HG03064 (cell line): Measurements from ENCODE around the gene KCNMA1.

Experiments used
- ATAC-seq: cut with Tn5 transposase; IDR thresholded peaks from one replicate; pipeline ENCODE4 v1.9.1; 2021; ENCODE audit warnings: low read depth; ENCODE audit not compliant: unreplicated experiment

KCNMA1 gene

DNA sequence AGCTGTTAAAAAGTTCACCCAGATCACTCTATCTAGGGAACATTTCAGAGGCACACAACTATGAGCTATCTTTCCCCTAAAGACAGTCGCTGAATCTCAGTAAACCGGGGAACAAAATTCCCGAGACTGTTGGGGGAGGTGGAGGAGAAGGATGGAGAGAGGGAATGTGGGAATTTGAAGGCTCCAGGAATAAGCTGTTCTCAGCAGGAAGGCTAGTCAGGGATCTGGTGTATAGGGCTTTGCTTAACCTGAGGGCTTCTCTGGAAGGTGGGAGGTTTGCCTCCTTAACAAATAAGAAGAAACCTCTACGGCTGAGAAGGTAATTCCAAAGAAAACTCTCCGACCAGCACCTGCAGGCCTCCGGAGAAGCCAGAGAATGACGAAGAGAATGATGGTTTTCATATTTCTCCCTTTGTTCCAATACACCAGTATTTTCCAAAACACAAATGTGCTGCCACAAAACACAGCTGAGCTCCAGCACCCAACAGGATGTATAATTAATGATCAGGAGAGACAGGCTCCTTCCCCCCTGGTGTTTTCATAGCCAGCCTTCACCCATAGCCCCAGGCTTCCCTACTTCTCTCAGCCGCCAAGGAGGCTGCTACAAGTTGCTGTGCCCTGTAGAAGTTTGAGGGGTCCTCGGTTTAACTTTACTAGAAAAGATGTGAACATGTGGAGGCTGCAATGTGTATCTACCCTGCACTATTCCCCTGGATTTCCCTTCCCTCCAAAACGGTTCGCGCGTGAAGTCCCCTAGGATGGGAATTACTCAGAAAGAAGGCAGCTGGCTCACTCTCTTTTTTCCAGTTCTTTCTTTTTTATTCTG, 2.0 kb downstream of the KCNMA1 start:
- ATAC-seq: no peak

DNA sequence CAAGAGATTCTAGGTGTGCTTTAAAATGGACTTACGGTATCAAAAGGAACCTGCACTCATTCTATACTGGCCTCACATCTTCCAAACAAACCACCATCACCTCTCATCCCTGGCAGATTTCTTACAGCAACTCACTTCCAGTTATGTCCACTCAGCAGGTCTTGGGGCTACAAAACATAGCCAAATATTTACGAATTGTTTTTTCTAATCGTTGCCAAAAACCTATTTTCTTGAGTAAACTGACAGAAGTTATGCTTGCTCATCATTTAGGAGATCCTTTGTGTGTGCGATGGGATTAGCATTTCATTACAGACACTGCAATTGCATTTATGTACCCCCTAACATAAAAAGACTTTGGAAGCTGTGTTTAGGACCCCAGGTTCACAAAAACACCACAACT, 2.7 kb downstream of the KCNMA1 start:
- no peak for ATAC-seq

DNA sequence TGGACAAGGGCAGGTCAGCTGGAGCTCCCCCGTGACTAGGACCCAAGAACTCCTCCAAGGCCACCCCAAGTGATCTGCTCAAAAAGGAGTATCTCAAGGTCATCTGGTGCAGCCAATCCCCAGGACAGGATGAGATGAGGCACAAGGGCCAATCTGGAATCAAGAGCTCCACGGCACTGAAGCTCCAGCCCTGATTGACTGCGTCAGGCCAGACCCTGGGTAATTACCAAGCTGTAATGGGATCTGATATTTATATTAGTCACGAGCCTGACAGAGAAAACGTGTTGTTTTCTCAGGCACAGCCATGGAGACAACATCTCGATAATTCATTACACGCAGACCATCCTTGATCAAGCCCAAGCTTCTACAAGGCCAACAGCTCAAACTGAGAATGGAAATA, 4.2 kb downstream of the KCNMA1 start:
- no peak for ATAC-seq

DNA sequence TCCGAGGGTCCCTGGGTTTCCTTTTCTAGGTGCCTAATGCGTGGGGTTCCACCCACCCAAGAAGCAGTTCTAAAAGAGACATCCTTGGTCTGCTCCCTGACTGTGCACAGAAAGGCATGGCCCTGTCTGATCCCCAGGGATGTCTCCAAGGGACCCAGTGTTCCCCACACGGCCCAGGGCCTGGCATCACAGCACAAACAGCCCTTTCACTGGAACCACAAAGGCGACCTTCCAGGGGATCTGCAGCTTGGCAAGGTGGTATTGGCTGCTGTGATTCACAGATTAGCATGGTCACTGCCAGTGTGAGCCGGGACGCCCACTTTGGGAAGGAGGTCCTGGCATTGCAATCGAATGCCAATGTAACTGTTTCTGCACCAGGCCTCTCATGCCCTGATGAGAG, 6.4 kb downstream of the KCNMA1 start:
- no peak for ATAC-seq

DNA sequence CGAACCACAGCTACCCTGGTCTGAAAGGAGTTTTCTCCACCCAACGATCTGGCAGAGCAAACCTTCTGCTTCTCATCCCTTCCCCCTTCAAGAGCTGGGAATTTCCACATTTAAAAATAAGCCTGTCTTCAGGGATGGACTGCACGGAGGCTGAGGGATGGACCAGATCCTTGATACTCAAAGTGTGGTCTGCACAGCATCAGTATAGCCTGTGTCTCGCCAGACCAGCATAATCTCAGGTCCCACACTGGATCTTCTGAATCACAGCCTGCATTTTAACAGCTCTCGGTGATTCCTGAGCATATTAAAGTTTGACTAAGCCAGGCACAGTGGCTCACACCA, 7.1 kb downstream of the KCNMA1 start:
- ATAC-seq: no peak

DNA sequence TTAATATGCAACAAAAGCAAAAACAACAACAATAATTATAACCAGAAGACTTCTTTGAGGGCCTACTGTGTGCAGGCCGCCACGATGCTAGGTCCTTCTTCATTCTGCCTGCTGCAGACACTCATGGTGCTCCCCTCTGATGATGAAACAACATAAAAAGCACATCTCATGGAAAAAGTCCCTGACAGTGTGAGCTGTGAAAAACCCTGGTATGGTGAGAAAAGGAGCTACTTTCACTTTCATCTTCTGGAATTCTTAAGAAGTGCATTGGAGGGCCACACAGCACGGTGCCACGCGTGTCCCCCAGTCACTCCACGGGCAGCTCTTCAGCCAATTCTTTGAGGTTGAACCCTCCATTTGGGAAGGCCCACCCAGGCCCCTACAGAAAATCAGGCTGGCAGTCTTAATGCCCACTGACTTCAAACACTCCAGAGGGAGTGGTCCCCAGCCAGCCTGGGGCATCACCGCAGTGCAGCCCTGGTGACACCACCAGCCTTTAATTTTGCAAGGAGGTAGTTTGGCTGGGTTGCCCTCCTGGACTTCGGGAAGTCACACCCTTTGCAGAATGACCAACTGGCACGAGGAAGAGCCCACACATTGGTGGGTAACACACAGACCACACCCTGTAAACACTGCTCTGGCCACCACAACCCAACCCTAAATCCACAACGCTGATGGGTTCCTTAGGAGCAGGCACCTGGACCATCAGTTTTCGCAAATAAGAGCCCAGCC, 7.7 kb downstream of the KCNMA1 start:
- ATAC-seq: no peak

DNA sequence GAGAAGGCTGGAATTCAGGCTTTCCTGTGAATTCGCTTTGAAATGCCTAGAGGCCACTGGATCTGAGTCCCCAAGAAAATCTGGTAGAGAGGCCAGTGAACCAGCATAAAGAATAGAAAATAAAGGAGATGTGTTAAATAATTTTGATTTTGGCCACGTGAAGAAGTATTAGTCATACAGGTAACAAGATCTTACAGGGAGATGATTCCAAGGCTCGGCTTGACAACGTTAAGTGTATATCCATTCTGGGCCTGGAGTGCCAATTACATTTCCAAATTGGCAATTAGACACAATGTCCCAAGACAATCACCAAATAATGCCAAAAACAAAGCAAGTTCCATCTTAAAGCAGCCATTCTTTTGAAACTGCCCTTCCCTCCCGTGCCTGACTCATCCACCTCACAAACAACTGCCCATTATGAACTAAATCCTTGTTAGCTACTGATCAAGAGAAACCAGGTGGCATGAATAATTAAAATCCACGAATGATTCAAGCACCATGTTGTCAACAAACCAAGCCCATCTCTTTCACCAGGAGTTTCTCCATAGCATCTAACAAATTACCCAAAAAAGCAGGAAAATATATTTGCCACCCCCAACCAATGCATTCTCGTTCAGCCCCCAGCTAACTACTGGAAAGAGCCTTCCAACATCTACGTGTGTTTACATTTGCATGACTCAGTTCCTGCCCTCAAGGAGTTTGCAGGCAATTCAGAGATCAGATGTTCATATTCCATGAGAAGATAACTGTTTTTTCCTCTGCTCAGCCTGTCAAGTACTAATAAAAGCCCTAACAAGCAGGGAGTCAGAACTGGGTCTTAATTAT, 8.5 kb downstream of the KCNMA1 start:
- no peak for ATAC-seq

DNA sequence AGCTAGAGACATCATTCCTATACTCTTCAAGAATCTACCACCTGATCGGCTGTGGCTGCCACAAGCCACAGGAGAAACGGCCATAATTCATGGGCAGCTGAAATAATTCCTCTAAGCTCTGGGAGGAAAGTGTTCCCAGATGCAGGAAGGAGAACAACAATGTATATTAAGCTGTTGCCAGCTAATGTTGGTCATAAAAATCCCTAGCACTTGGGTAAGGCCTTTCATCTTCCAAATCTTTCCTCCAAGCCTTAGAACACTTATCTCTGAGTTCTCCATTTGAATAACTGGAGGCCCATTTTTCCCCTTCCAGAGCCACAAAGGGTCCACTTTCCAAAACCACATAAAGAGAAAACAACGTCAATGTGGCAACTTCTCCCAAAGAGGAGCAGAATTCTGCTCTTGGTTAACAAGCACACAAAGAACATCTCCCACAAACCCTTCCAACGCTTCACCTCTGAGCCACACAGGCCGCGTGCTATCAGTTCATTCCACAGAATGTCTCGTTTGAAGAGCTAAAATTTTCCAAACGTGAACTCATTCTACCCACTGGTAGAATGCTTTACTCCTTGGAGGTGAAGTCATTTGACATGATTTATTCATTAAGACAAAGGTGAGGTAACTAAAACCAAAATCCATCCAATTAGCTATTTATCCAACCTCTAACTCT, 11.2 kb downstream of the KCNMA1 start:
- no peak for ATAC-seq

DNA sequence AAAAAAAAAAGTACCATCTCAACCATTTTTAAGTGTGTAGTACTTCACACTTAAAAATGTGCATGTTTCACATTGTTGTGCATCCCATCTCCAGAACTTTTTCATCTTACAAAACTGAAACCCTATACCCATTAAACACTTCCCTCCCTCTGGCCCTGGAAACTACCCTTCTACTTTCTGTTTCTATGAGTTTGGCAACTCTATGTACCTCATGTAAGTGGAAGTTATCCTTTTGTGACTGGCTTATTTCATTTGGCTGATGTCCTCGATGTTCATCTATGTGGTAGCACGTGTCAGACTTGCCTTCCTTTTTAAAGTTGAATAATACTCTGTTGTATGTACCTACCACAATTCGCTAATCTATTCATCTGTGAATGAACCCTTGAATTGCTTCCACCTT, 12.2 kb downstream of the KCNMA1 start:
- no peak for ATAC-seq

DNA sequence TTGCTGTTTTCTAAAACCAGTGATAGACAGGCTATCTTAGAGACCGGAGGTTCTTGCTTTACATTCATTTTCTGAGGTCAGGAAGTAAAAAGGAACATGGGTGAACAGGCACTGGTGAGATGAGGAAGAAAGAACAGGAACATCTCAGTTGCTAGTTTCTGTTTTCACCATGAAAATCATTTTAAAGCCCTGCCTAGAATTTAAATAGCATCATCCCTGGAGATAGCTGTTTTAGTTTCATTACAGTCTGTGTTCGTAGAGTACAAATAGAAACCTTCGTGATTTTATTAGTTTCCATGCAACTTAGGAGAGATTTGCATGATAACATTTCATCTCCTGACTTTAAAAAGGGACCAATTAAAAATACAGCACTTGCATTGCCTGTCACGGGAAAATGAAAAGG, 14.7 kb downstream of the KCNMA1 start:
- no peak for ATAC-seq

DNA sequence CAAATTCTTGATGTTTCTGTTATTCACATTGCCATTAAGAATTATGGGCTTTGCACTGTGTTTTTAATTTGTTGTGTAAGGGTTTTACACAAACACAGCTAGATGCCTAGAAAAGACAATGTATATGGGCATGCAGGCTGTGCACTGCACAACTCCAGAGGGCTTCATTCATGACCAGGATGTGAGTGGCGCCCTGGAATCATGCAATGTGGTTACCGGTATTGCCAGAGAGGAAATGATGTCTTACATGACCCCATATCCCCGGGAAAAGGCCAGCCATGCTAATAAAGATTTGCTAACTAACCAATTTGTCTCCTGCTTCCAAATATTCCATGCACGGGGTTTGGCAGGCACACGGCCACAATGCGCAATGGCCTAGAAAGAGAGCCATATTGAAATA, 16.9 kb downstream of the KCNMA1 start:
- no peak for ATAC-seq

DNA sequence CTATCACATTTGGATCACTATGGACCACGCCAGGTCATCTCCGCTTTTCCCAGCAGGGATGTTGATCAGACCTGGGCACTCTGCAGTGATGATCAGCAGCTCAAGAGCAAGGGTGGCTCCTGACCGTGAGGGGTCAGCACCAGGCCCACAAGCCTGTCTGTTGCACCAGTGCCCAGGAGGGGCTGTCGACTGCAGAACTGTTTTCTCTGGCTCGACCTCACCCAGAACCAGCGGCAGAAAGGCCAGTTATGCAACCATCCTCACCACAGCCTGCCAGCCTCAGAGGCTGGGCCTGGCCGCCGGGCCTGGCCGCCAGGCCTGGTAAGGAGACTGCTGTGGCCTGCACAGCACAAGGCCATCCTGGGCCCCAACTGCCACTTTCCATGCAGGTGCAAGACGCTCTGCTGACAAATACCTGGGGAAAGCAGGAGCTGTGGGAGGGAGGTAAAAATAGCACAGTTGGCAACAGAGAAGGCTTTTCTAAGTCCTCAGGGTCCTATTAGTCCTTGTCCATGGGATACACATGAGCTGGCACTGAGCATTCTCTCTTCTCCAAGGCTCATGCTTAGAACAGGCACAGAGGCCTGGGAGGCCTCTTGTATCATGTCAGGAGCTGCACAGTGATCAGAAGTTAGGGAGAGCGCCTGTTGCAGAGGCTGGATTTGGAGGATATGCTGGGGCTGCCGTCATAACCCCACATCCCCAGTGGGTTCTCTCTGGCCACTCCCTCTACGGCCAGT, 17.5 kb downstream of the KCNMA1 start:
- ATAC-seq: no peak

DNA sequence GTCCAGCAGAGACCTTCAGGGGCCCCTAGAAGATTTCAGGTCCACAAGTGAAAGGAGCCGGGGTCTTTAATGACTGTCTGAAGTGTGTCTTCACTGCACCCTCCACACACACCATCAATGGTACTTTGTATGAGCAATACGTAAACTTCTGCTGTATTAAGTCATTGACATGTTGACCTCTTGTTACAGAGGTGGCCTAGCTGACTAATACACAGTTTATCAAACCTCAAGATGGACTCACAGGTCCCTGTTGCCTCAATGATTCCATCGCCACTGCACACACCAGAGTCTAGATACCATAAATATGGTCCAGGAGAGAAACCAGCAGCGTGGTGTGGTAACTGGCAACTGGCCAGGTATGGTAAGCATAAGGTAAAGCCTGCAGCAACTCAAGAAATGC, 19.5 kb downstream of the KCNMA1 start:
- no peak for ATAC-seq

DNA sequence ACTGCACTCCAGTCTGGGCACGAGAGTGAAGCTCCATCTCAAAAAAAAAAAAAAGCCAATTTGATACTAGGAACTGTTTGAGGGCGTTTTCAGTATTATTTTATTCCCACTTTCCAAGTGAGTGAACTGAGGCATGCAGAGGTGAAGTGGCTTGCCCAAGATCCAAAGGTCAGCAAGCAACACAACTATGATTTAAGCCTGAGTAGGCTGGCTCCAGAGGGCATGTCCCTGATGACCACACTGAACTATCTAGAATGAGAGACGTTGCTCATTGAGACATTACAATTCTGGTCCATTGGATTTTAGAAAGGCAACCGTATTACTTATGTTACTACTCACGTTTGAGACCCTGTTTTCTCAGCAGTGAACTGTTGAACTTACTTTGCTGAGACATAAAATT, 20.8 kb downstream of the KCNMA1 start:
- no peak for ATAC-seq

DNA sequence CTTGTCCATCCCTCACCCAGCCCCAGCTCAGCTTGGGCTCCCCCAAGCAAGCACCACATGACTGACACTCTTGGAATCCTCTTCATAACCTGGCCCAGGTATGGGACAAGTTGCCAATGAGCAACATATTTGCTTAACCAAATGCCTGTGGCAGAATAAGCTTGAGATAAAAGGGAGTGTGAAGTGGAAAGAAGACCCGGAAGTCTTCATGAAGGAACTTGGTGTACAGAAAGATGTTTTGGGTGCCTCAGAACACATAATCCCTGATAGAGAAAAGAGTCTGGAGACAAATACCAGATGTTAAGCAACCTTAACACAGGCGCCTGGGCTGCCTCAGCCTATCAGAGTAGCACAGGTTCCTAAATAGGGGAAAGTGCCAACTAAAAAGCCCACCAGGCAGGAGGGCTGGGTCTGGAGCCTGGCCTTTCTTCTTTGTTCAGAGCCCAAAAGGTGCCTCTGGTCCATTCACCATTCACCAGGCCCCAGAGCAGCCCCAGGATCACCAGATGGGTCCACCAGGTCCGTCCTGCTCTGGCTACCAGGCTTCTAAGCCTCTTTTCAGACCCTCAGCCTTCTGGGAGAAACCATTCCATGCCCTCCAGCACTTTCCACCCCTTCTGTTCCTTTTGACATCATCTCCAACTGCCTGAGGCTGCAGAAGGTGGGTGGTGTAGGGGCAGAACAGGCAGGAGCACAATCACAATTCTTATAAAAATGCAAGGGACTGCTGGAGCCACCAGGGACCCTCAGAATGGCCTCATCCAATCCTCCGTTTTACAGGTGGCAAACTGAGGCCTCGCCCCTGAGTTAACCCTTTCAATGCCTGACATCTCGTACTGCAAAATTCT, 22.6 kb downstream of the KCNMA1 start:
- ATAC-seq: no peak

DNA sequence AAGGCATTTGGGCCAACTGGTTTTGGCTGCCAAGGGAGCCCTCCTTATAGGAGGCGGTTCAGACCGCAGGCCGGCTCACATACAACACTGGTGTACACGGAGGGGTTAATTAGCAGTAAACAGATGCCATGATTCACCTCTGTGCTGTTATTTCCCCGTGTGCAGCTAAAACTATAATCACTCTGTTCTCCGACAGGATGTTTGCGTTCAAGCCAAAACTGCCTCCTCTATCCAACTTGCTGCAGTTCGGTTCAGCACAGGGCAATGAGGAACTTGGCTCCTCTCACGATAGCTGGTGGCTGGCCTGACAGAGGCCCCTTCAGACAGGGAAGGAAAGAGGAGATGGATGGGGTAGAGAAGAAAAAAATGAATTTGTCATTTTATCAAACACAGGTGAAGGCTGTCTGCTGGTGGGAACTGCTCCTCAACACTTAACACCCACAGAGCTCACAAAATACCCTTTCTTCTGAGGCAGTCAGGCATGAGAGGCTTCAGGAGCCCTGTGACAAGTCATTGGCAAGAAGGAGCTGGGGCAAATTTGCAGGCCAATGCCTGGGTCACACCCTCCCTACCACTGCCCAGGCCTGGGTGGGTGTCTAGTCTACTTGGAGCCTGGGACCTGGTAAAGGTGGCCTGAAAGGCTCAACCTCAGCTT, 24.0 kb downstream of the KCNMA1 start:
- ATAC-seq: no peak

DNA sequence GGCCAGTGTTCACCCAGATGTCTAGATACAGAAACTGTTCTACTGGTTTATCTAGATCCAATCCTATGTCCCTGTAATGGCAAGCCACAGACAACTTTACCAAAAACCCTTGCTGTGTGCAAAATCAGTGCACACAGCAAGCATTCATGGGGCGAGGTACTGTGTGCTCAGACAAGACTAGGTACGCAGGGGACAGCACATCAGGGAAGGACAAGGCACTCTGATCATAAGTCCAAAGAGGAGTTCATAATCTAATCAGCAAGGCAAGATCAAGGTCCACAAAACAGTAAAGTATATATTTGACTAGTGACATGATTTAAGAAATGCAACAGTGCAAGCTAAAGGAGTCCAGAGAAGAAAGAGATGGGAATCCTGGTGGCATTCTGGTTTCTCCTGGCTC, 25.9 kb downstream of the KCNMA1 start:
- no peak for ATAC-seq

DNA sequence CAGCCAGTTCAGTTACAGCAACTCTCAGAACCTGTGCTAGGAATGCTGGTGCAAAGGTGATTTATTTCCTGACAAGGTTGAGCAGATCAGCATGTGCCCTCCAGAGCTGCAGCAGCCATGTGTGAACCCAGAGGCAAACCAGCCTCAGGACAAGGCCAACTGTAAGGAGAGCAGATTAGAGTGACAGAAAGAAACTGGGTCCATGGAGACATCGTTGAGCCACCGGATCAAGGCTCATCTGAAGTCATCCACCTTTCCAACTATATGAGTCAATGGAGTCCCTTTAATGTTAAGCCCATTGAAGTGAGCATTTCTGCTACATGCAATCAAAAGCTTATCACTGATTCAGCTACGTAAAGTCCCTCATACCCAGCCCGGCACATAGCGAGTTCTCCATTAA, 26.4 kb downstream of the KCNMA1 start:
- no peak for ATAC-seq

DNA sequence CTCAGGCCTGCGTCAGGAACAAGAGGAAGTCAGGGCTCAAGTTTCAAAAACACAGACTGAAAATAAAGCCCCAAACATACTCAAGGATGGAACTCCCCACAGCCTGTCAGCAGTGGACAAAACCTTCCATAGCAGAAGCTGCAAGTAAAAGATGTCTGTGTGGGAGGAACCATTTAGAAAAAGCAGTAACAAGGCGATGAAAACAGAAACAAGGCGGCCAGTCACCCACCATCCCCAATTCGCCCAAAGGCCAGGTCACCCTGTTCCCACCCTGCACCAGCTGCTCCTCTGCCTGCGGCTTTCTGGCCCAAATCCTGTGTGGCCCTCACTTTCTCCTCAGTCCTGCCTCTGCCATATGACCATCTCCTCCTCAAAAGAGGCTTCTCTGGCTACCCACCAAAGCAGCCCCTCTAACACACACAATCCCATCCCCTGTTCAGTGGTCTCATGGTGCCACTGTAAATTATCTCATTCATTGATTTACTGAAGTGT, 27.8 kb downstream of the KCNMA1 start:
- no peak for ATAC-seq
